GM21528 (cell line): ENCODE data around the gene INSIG1.

Experiments used
- ATAC-seq: cut with Tn5 transposase; IDR thresholded peaks from one replicate; pipeline ENCODE4 v1.9.1; 2021; ENCODE audit warnings: mild to moderate bottlenecking, moderate library complexity; ENCODE audit not compliant: unreplicated experiment, low FRiP score

INSIG1 gene

DNA sequence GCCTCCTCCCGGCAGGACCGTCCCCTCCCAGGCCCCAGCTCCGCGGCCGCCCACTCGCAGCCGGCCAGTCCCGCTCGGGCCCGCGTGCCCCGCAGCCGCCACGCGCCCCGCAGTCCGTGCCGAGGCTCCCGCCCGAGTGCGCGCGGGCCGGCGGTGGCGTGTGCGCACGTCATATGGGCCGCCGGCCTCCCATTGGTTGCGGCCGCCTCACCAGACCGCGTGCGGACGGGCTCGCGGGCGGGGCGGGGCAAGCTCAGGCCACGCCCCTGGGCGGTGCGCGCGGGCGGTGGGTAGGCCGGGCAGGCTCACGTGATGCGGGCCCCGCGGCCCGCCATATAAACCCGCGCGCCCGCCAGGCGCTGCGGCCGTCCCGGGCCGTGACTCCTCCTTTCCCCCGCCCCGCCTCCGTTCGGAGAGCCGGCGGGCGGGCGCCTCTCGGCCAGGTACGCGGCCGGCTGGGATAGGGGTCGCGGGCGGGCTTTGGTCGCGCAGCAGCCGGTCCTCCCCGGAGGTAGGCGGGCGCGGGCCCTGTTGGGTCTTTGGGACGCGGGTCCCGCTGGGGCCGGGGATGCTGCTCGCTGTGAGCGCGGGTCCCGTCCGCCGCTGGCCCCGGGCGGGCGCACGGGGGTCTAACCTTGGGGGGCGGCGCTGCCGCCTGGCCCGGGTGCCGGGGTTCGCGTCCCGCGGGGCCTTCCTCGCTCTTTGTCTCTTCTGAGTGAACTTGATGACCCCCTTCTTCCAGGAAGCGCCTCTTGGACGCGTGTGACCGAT is at the start of gene INSIG1:
Gene INSIG1 (plus strand): TSS at position 362 of the 771 bp plus-strand sequence. CDS start 408 bp downstream, at position 770.
- ATAC-seq = peak; percentile 70

DNA sequence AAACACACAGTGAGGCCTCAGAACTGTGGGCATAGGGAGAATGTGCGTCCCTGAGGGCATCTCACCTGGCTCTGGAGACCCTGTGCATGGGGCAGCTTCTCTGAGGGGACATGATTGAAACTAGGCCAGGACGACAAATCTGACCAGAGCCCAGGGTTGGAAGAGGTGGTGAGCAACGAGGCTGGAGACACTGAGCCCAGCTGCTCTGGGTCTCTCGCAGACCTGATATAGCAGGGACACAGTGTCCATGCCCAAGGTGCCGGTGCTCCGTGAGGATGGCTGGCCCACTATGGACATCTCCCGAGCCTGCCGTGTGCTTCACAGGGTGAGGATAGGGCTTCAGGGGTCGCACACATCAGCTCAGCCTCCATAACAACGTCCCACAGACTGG is 49.3 kb upstream of the INSIG1 start:
- no peak for ATAC-seq

- no peak for ATAC-seq
Measured at GRCh38 chr7:155251831-155252230, 45.8 kb upstream of the INSIG1 start.

- ATAC-seq = no peak
Measured at GRCh38 chr7:155252444-155252887, 45.2 kb upstream of the INSIG1 start.

- ATAC-seq = no peak
Measured at GRCh38 chr7:155252892-155253501, 44.7 kb upstream of the INSIG1 start.

DNA sequence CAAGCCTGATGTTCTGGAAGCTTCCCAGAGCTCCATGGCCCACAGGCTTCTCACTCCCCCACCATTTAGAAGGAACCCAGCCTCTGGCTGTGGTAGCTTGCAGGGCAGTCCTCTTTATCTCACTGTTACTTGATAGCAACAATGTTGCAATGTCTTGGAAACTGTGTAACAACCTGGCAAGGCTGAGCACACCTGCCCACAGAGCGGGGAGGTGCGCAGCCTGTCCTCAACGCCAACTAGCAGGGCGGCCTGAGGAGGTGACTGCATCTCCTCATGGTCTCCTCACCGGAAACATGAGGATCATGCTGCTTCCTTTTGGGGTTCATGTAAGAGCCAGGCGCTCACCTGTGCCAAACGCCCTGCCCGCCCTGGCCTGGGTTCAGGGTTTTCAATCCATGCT is 43.7 kb upstream of the INSIG1 start:
- no peak for ATAC-seq

GRCh38 chr7:155255071-155255470 is 42.6 kb upstream of the INSIG1 start:
- no peak for ATAC-seq

DNA sequence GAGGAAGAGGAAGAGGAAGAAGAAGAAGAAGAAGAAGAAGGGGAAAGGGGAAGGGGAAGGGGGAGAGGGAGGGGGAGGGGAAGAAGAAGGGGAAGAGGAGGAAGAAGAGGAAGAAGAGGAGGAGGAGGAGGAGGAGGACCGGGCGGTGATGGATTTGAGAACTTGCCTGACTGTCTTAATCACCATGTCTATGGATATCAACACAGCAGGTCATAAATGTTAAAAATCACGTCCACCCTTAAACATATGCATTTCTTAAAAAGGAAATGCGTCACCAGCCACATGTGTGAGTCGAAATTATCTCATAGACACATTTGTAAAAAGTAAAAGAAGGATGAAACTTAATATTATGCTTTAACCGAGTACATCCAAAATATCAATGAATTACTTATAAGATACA is 42.1 kb upstream of the INSIG1 start:
- ATAC-seq = no peak

GRCh38 chr7:155256081-155256760 is 41.5 kb upstream of the INSIG1 start:
- ATAC-seq = no peak

DNA sequence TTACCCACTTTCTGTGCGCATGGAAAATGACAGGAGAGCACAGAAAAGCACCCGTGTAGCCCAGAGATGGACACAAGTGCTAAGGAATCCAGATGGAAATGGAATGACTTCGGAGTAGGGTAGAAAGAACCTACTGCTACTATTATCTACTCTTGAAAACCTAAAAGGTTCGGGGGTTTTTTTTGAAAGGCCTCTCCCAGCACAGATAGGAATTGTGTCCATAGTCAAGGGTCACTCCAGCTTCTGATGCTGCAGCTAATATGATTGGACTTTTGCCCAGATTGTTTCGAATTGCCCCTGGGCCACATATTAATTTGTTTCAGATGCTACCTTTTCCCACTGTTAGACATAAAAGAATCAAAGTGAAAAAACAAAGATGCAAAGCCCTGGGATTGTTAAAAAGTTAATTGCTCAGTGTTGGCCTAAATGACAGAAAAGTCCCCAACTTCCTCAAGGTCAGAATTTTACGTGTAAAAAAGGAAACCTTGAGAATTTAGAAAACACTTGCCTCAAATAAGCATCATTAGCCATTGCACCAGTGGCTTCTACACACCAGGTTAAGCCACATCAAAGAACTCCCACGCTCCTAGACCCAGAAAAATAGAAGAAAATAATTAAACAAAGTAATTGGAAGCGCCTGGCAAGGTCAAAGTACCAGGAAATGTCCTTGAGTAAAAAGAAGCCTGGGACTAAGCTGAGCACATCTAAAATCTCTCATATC is 40.8 kb upstream of the INSIG1 start:
- no peak for ATAC-seq

- ATAC-seq = no peak
Measured at GRCh38 chr7:155257482-155258225, 40.0 kb upstream of the INSIG1 start.

- no peak for ATAC-seq
Measured at GRCh38 chr7:155258226-155258560, 39.5 kb upstream of the INSIG1 start.

GRCh38 chr7:155259866-155260497 is 37.7 kb upstream of the INSIG1 start:
- ATAC-seq = no peak

GRCh38 chr7:155260498-155260872 is 37.2 kb upstream of the INSIG1 start:
- no peak for ATAC-seq

- ATAC-seq = no peak
Measured at GRCh38 chr7:155261031-155261985, 36.4 kb upstream of the INSIG1 start.

- ATAC-seq = no peak
Measured at GRCh38 chr7:155262031-155262430, 35.6 kb upstream of the INSIG1 start.

- no peak for ATAC-seq
Measured at GRCh38 chr7:155263051-155263450, 34.6 kb upstream of the INSIG1 start.

DNA sequence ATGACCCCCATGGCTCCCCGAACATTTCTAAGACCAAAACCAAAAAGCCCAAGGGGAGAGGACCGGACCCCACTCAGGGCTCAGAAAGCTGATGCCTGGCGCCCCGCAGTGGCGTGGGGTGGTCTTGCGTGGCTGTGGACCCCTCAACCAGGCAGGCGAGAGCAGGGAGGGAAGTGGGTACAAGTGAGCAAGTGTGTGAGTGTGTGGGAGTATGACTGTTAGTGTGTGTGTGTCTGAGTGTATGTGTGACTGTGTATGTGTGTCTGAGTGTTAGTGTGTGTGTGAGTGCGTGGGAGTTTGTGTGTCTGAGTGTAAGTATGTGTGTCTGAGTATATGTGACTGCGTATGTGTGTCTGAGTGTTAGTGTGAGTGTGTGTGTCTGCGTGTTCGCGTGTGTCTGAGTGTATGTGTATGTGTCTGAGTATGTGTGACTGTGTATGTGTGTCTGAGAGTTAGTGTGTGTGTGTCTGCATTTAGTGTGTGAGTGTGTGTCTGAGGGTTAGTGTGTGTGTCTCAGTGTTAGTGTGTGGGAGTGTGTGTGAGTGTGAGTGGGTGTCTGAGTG is 34.0 kb upstream of the INSIG1 start:
- ATAC-seq = no peak
